AG08395 (cell line): ENCODE results near the gene DPH2.

ENCODE experiments used
- DNase-seq: peaks from one replicate; pipeline ENCODE4 v3.0.0; 2012; ENCODE audit warnings: mixed read lengths, low spot score

The DPH2 gene

DNA sequence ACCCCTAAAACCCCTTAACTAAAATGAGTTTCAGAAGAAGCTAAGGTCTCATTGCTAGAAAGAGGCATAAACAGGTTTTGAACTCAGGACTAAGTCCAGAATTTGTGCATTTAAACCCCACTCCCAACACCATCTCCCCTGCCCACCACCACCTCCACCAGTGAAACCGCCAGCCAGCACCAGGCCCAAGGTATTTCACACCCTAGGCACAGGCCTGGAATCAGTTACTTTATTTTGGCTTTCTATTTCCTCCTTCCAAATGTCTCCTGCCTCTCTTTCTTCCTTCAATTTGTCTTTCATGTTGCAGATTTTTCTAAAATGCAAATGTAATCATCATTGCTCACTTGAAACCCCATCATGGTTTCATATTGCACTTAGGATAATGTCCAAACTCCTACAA lies 24.9 kb upstream of the DPH2 start:
- no peak for DNase-seq

DNA sequence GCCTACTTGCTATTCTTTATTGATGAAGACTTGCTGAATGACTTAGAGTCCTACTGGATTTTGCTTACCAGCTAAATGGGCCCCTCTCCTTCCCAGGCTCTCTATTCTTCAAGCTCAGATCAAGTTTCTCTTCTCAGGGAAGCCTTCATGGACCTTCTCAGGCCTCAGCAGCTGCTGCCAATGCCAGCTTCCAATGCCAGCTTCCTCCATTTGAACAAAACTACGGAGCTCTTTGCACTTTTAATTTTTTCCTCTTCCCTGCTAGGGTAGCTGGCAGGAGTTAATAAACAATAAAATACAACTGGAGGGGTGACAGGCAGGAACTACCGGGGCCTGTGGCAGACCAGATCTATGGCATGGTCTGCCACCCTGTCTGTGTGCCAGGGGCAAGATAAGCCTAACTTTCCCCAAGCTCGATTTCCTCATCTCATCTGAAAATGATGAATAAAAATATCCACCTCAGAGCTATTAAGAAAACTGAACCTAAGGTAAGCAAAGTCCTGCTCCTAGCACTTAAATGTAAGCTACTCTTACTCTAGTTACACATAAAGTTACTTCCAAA lies 24.1 kb upstream of the DPH2 start:
- DNase-seq = no peak

DNA sequence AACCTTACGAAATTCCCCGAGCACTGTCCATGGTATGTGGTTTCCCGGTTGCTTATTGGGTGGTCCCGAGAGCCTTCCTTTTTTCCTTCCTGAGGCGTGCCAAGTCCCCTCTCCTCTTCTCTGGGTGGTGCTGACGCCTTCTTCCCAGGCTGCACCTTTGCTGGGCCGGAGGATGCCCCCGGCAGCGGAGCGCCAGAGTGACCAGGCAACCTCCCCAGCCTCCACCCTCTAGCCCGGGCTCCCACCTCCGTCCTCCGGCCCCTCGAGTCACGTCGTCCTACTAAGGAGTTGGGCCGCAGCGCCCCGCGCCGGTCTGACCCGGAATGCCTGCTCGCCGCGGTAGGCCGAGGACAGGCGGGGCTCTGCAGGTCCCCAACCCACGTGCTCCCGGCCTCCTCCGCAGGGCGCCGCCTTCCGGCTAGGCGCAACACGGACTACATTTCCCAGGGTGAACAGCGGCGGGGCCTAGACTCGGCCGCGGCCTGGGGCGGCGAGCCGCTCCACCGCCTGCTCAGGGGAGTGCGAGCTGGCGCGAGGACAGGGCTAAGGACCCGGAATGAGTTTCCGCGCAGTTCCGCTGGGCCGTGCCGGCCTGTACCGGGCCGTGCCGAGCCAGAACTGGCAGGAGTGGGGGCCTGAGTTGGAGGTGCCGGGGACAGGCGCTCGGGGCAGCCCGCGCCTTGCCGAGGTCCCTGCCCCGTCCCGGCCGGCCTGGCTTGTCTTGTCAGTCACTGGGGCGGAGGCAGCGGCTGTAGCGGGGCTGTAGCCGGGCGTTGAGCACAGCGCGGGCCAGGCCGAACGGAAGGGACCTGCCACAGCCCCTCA lies 23.4 kb upstream of the DPH2 start, which contains the start of gene IPO13:
Gene IPO13, plus strand, starts transcription at position 715 of the 825 bp plus-strand sequence. CDS start 651 bp downstream, outside the sequence.
- DNase-seq = peak; percentile 98

DNA sequence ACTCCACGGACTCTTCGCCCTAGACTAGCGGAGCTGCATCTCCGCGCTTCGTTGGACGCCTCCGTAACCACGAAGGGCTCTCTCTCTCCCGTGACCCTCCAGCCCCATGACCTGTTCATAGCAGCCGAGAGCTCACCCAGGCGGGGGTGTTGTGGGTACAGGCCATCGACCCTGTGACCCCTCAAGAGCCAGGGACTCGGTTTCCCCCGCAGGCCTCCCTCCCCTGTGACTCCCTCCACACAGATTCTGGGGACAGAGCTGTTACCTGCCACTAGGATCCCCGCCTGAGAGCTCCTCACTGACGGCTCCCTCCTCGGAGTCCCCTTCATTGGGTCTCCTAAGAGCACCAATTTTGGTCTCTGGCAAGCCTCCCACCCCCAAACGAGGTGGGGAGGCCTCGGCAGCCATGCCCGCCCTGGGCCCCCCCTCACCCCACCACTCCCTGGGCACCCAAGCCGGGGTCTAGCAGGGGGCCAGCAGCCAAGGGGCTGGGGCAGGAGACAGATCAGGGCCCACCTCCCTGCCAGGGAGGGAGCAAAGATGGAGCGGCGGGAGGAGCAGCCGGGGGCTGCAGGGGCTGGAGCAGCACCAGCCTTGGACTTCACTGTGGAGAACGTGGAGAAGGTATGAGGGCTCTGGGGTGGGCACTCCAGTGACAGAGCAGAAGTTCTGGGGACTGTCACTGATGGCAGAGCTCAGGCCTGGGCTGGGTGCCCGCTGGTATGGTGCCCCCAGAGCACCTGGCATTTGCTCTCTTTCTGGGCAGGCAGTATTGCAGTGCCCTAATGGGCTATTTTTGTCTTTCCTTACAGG lies 22.5 kb upstream of the DPH2 start:
- DNase-seq = no peak

DNA sequence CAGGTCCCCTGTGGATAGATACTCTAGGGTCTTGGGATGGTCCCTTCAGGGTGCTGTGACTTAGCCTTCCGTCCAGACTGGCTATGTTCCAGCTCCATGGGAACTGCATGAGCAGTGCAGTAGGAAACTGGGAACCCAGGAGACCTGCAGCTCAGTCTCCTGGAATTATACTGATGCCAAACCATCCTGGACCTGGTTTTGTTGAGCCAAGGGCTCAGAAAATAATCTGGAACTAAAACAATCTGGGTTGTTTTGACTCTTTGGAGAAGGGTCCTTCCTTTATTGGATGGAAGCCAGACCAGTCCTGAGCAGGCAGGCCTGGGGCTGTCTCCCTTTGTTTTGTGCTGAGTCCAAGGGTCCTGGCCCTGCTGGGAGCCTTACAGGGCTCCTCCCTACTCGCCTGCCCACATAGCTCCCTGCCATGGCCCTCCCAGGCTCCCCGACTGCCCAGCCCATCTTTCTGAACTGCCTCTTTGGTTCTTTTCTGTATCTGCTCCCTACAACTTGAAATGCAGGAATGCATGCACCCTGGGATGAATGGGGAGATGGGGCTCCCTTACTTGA lies 21.9 kb upstream of the DPH2 start:
- no peak for DNase-seq

DNA sequence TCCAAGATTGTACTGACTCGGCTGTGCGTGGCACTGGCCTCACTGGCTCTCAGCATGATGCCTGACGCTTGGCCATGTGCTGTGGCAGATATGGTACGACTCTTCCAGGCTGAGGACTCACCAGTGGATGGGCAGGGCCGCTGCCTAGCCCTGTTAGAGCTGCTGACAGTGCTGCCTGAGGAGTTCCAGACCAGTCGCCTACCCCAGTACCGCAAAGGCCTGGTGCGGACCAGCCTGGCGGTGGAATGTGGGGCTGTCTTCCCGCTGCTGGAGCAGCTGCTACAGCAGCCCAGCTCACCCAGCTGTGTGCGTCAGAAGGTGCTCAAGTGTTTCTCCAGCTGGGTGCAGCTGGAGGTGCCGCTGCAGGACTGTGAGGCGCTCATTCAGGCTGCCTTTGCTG lies 20.1 kb upstream of the DPH2 start:
- no peak for DNase-seq

DNA sequence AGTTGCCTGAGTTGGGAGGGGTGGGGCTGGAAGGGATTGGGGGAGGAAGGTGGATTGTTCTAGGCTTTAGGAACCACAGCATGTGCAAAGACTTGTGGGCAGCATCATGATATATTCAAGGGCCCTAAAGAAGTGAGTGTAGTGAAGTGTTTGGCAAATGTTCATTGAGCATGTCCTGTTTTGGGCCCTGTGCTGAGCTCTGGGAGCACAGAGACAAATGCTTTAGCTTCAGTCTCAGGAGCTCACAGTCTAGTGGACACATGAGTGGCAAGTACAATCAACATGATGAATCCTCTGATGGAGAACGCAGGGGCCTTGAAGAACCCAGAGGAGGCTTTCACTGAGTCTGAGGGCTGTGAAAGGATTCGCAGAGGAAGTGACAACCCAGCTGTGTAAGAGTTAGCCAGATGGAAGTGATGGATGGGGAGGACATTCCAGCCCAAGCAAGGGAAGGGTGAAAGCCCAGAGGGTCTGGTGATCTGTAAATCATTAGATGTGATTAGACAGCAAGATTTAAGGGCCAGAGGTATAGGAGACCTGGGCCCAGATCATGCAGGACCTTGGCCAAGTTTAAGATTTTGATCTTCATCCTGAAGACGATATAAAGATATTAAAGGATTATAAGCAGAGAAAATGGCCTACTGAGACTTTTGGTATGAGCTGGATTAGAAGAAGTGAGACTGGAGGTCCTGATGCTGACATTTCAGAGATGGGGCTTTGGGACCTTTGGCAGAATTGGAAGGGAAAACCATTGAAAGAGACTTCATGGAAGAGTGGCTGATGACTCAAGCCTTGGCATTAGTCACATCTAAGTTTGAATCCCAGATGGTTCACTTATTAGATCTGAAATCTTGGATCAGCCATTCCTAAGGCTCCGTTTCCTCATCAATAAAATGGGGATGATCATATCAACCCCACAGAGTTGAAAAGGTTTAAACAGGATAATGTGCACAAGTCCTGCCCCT lies 18.5 kb upstream of the DPH2 start:
- no peak for DNase-seq

DNA sequence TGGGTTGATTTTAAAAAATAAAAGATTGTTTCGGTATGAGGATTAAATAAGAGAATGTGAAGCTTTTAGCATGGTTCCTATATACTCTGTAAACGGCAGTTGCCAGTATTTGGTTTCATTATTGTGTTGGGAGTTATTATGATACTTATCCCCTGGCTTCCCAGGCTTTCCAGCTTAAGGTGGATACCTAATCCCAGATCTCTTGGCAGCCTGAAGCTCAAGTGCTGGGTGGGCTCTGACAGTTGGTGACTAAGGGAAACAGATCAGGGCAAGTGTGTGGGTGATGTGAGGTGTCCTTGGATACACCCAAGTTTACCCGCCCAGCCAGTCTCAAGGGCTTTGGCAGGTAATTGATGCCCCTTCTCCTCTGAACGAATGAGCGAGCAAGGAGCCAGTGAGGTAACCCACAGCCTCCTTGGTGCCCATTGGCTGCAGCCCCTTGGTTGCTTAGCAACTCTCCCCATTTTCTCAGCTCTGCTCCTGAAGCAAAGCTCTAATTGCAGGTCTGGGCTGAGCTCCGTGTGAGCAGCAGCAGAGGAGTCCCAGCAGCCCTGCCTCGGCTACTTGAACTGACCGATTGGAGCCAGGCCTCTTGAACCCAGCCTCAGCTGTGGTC lies 17.0 kb upstream of the DPH2 start:
- DNase-seq = no peak

DNA sequence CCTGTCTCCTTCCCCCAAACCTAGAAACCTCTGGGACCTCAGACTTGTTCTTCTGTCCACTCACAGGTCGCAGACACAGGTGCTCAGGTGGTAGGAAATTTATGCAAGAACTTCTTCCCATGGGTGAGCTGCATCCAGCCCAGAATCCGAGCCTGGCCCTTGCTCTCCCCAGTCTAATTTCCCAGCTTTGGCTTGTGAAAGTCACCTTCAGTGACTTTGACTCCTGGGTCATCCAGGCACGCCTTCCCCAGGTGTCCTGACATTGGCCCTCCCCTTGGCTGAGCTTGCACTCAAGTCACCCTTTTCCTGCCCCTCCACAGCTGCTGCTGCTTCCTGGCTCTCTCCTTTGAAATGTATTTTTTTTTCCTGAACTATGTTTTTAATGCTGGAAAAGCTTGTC lies 16.4 kb upstream of the DPH2 start:
- no peak for DNase-seq

DNA sequence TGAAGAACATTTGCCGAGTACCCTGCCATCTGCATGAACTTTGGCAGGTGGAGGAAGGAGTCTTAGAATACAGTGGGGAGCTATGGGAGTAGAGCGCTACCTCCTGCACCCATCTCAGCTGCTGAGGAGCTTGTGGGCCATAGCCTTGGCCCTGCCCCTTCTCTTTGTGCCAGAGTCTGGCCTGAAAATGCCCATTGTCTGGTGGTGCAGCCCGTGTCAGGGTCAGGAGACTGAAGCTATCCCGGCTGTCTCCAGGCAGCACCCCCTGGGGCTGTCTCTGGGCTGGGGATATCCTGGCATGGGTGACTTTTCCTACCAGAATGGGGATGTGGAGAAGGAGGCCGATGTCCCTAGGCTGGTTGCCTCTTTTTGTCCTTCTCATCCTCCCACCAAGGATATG lies 15.8 kb upstream of the DPH2 start:
- DNase-seq = no peak

DNA sequence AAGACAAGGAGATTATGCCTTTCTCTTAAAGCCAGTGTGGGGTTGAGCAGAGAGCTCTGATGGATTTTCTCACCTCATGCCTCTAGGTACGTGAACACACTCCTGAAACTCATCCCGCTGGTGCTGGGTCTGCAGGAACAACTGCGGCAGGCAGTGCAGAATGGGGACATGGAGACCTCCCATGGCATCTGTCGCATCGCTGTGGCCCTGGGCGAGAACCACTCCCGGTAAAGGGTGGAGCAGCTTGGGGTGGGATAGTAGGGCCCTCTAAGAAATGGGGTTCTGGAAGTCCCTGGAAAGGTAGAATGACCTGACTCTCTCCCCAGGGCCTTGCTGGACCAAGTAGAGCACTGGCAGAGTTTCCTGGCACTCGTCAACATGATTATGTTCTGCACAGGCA lies 13.6 kb upstream of the DPH2 start:
- no peak for DNase-seq

DNA sequence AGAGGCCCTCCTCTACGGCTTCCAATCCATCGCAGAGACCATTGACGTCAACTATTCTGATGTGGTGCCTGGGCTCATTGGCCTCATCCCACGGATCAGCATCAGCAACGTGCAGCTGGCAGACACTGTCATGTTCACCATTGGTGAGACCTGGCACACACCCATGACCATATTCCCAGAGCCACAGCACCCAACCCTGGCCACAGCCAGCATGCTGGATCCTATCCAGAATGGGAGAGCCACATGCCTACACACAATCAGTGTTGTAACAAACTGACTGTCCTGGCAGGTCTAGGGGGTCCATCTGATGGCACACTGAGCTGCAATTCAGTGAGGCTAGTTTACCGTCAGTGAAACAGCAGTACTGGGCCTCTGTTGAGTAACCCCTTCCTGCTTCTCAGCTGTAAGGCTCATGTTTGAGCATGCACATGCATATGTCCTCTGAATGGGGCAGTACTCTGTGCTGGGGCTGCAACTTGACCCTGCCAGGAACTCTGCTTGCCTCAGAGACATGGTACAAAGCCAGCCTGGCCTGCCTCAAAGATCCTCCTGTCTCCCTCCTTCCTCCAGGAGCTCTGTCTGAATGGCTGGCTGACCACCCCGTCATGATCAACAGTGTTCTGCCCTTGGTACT lies 12.3 kb upstream of the DPH2 start:
- DNase-seq = no peak

DNA sequence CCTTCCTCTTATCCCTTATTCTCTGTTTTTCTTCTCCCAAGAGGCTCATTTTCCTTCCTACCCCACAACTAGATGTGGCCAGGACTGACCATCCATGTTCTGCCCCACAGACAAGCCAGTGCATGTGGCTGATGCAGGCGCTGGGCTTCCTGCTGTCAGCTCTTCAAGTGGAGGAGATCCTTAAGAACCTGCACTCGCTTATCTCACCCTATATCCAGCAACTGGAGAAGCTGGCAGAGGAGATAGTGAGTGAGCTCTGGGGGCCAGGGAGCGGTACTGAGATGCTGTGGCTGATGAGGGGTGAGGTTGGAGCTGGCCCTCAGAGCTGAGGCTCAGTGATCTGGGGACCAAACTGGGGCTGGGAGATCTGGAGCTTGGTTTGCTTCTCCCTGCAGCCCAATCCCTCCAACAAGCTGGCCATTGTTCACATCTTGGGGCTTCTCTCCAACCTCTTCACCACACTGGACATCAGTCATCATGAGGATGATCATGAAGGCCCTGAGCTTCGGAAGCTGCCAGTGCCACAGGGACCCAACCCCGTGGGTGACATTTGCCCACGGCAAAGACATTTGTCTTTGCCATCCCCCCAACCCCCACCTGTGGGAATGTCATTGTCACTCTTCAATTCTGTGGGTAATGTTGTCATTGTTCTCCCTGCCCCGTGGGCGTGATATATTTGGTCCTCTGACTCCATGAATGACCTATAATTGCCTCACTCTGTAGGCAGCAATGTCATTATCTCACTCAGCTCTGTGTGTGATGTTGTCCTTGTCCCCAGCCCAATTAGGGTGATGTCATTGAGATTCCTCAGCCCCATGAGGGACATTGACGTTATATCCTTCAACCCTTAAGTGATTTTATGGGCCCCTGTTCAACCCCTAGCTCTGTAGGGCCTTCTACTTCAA lies 11.2 kb upstream of the DPH2 start:
- no peak for DNase-seq

DNA sequence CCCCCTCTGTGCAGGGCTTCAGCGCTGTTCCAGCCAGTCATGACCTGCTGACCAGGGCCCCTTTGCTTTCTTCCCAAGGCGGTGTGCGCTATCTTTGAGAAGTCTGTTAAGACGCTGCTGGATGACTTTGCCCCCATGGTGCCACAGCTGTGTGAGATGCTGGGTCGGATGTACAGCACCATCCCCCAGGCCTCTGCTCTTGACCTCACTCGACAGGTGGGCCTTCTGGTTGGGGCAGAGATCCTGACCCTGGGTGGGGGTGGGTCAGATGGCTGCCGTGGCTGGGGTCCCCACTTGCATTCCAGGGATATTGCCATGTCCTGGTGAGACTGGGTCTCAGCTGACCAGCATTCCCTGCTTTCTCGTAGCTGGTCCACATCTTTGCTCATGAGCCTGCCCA lies 9.0 kb upstream of the DPH2 start:
- DNase-seq = no peak

DNA sequence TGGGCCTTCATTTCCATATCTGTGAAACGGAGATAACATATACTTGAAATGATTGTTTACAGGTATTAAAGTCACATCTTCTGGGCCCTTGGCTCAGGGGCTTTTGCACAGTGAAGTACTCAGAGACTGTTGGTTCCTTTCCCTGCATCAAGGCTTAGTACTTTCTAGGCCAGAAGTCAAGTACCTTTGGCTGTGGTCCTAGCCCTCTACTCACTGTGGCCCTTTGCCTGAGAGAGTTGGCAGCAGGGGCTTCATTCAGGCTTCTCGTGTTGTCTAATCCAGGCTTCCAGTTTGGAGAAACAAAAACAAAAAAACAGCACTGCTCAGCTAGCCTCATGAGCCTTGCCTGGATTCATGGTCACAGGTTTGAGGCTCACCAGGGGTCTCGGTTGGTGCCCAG lies 8.1 kb upstream of the DPH2 start:
- DNase-seq = no peak

DNA sequence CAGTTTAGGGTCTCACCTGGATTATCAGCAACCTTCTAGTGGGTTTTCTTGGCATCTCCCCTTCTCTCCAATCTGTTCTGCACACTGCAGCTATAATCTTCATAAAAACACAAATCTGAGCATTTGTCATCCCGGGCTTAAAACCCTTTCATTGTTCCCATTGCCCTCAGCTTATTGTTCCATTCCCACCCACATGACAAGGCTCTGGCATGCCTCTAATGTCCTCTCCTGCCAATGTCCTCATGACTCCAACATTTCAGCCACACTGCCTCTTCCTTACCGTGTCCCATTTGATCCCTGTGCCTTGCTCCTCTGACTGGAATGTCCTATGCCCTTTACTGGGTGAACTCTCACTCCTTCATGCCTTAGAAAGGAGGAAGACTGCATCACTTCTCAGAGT lies 7.5 kb upstream of the DPH2 start:
- DNase-seq = no peak

DNA sequence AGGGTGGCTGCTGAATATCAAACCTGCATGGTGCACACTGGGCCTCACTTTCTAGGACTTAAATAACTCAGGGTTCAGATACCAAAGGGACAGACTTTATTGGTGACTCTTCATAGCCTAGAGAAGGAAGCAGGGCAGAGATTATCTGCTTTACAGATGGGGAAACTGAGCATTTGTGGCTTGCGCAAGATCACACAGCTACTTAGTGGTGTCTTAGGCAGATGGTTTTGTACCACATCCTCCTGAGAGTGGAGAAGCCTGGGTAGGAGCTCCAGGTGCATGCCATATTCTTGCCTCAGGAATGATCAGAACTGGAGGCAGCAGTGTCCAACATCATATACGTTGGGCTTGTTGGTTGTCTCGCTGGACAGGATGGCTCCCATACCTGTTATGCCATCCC lies 6.8 kb upstream of the DPH2 start:
- DNase-seq = no peak

DNA sequence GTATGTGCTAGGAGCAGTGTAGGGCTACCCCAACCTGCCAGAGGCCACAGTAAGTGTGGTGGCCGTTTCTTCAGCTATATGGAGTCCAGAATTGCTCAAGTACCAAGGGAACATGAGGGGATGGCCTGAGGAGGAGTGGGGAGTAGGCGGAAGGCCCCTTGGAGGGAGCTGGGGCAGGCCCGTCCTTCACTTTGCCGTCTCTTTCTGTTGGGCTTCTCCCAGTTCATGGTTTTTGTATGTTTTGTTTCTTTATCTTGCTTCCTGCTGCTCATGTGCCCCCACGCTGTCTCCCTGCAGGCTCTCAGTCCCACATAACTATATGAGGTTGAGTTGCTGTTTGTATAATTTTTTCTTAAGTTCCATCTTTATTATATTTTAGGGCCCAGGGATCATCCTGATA lies 5.9 kb upstream of the DPH2 start:
- no peak for DNase-seq

DNA sequence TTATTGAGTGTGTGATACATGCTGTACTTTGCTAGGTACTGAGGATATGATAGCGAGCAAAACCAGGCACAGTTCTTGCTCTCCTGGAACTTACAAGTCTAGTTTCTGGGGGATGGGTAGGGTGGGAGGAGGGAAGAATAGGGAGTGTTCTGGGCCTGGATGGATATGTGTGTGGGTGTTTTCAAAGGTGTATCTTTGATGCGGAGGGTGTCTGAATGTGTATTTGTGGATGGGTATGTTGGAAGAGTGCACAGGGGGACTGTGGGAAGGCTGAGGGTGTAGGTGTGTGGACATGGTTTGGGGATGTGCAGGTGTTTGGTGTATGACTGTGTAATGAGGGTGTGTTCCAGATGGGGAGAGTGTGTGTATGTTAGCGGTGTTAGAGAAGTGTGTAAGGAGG lies 4.5 kb upstream of the DPH2 start:
- no peak for DNase-seq
